Calu3 (cell line): ENCODE measurements around the gene SOX9. TPM values are rescaled to one million over a fixed set of nuclear protein-coding genes. Genes with fewer than 3 reads are reported as not detected.

Experiments
- BruUV-seq: library from RNA; stranded (reverse); fragments of 400-500 nt; replicated peaks from 2 replicates; lab custom pipeline; 2021; lab: Mats Ljungman, UMichigan
- CTCF ChIA-PET: fragments of 300-600 bp; sonication (Branson Sonifier 250); formaldehyde crosslinking; loops from one replicate; lab custom pipeline; 2022; ENCODE audit warnings: antibody characterized with exemption; lab: Charles Lee
- DNase-seq: peaks from one replicate; pipeline ENCODE4 v3.0.0; 2022
- H3K27ac Mint-ChIP-seq: one replicate; pipeline ENCODE4 v1.8.0; 2022; ENCODE audit warnings: mixed read lengths; ENCODE audit not compliant: unreplicated experiment
- H3K27me3 Mint-ChIP-seq: one replicate; pipeline ENCODE4 v1.8.0; 2022; ENCODE audit warnings: mixed read lengths; ENCODE audit not compliant: unreplicated experiment
- H3K36me3 Mint-ChIP-seq: one replicate; pipeline ENCODE4 v1.8.0; 2022; ENCODE audit warnings: mild to moderate bottlenecking, moderate library complexity, mixed read lengths; ENCODE audit not compliant: insufficient read depth, unreplicated experiment
- H3K4me1 Mint-ChIP-seq: one replicate; pipeline ENCODE4 v1.8.0; 2022; ENCODE audit warnings: mild to moderate bottlenecking, low read depth, mixed read lengths; ENCODE audit not compliant: unreplicated experiment
- H3K4me3 Mint-ChIP-seq: one replicate; pipeline ENCODE4 v1.8.0; 2022; ENCODE audit warnings: mild to moderate bottlenecking, low read depth, moderate library complexity, mixed read lengths; ENCODE audit not compliant: unreplicated experiment
- H3K9me3 Mint-ChIP-seq: one replicate; pipeline ENCODE4 v1.8.0; 2022; ENCODE audit warnings: low read depth, mixed read lengths; ENCODE audit not compliant: unreplicated experiment
- intact Hi-C: fragments of 100-400 bp; cut with micrococcal nuclease; formaldehyde crosslinking; loops from one replicate; pipeline ENCODE4 v1.10.0; 2022; ENCODE audit not compliant: unreplicated experiment
- total RNA-seq: library from RNA; stranded (reverse); gene quantifications from 2 replicates; pipeline ENCODE4 v1.2.3, GENCODE V29; 2022
- TF ChIP-seq, protein P1 (sequence below): fragments of 200-600 bp; IDR thresholded peaks from one replicate; pipeline ENCODE4 v1.8.0; 2022; ENCODE audit warnings: antibody characterized with exemption; ENCODE audit not compliant: unreplicated experiment

SOX9 gene
- total RNA-seq, 1 experiment from 2014 or later: 210 TPM

DNA sequence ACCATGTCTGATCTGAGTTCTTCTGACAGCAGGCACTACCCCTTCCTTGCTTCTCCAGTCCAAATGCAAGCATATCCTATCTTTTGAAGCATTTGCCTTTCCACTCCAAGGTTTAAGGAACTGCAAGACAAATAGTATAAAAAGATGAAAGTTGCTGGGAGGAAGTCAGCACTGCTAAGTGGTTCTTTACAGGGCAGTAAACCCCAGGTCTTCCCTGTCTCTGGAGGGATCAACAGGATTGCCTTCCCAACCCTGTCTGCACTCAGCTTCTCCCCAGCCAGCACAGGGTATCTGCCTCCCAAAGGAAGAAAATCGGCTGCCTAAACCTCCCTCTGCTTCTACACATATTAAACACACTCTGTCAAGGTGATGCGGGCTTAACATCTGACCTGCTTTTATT, 46.8 kb downstream of the SOX9 start:
- Mint-ChIP-seq H3K27me3 (peaks cover 10% of the 10 kb centered on the region), H3K36me3 (no peaks in the 10 kb centered on the region), H3K4me3 (no peak overlapping the region), H3K27ac (no peak overlapping the region), H3K4me1 (no peaks in the 10 kb centered on the region), H3K9me3 (no peaks in the 10 kb centered on the region)
- CTCF ChIA-PET: no interaction called here
- intact Hi-C loops: no loop called here
- no peak for DNase-seq
- TF ChIP-seq, protein P1, sequence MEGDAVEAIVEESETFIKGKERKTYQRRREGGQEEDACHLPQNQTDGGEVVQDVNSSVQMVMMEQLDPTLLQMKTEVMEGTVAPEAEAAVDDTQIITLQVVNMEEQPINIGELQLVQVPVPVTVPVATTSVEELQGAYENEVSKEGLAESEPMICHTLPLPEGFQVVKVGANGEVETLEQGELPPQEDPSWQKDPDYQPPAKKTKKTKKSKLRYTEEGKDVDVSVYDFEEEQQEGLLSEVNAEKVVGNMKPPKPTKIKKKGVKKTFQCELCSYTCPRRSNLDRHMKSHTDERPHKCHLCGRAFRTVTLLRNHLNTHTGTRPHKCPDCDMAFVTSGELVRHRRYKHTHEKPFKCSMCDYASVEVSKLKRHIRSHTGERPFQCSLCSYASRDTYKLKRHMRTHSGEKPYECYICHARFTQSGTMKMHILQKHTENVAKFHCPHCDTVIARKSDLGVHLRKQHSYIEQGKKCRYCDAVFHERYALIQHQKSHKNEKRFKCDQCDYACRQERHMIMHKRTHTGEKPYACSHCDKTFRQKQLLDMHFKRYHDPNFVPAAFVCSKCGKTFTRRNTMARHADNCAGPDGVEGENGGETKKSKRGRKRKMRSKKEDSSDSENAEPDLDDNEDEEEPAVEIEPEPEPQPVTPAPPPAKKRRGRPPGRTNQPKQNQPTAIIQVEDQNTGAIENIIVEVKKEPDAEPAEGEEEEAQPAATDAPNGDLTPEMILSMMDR: no peak
- no TSS peak for BruUV-seq

- BruUV-seq: no TSS peak
- CTCF ChIA-PET: no interaction called here
Measured at GRCh38 chr17:72169823-72170222, 49.0 kb downstream of the SOX9 start.

DNA sequence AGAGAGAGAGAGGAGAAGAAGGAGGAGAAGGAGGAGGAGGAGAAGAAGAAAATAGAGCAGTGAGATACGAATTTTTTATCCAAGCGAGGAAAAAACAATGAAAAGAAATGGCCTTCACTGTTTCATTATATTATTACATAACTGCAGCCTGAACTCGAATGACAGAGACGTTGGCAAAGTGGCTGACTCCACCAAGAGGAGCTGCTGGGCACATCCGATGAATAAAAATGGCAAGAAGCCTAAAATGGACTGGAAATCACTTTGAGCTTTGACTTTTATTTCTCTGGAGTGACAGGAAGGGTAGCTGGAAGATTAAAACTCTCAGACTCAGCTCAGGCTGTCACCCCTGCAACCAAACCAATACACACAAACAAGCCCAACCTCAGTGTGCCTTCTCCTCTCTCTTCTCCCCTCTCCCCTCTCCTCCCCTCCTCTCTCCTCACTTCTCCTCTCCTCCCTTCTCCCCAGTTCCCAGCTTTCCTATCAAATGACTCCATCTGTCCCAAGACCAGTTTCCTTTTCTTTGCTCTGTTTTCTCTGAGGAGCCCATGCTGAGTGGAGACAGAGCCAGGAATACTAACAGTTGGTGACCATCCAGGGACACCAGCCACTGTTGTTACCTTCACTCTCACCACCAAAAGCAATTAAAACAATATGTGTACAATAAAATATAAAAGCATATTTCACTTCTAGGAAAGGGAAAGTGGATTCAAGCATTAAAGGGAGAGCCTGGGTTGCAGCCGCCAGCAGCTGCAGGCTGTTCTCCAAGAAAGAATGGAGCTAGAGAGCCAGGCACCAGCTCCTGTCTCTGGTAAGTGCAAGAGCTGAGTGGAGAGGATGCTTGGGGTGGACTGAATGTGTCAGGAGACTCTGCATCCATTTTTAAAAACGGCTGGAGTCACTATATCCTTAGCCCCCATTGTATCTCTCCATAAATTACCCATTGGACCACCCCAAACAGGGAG, 51.2 kb downstream of the SOX9 start:
- Mint-ChIP-seq H3K27me3 (peaks cover 26% of the 10 kb centered on the region), H3K4me1 (peaks cover 9% of the 10 kb centered on the region), H3K4me3 (no peak overlapping the region), H3K36me3 (no peaks in the 10 kb centered on the region), H3K27ac (no peak overlapping the region), H3K9me3 (no peaks in the 10 kb centered on the region)
- TF ChIP-seq, protein P1: no peak
- intact Hi-C loops: no loop called here
- BruUV-seq: no TSS peak
- no peak for DNase-seq
- CTCF ChIA-PET: interaction anchor here (0.7 kb wide), 1 partner anchor 13 kb away, joined by 4 read pairs; no protein-coding TSS in a partner anchor

More at GRCh38 chr17:72169823-72170222, 49.0 kb downstream of the SOX9 start:
- DNase-seq: no peak
- intact Hi-C loops: no loop called here
- H3K36me3 Mint-ChIP-seq: no peaks in the 10 kb centered on the region
- H3K4me1 Mint-ChIP-seq: no peaks in the 10 kb centered on the region
- H3K27ac Mint-ChIP-seq: no peak overlapping the region
- no peaks in the 10 kb centered on the region for H3K9me3 Mint-ChIP-seq
- H3K27me3 Mint-ChIP-seq: peaks cover 10% of the 10 kb centered on the region
- H3K4me3 Mint-ChIP-seq: no peak overlapping the region
- TF ChIP-seq, protein P1: no peak

DNA sequence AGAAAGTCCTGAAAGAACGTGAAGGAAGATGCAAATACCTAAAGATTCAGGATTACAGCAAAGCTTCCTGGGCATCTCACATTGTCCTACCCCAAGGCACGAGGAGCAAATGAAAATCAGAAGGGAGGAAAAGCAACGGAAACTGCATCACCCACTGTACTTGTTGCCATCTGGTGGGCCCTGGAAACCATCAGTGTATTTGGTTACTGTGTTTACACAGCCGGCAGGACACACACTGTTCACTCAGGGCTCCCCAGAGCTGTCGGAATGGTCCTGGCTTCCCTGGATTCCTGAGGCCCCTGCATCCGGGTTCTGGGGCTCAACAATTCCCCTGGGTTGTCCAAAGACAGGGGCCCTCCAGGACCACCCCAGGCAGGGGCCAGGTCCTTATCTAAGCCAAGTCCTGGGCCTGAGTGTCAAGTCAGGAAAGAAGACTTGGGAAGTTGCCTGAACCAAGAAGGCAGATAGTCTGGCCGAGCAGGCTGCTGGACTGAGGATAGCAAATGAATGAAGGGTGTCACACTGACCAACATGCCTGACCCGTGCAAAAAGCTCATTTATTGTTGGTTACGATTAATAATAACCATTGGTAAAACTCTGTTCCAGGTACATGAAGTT, 52.8 kb downstream of the SOX9 start:
- Mint-ChIP-seq H3K4me1 (peaks cover 9% of the 10 kb centered on the region), H3K9me3 (no peaks in the 10 kb centered on the region), H3K36me3 (no peaks in the 10 kb centered on the region), H3K4me3 (no peak overlapping the region), H3K27ac (no peak overlapping the region), H3K27me3 (peaks cover 15% of the 10 kb centered on the region)
- BruUV-seq: no TSS peak
- no peak for DNase-seq
- TF ChIP-seq, protein P1: no peak
- CTCF ChIA-PET: no interaction called here
- intact Hi-C loops: no loop called here
